Measurements from ENCODE around the gene FLACC1.
"Not testable (repeated sequence)": the region's sequence is repeated elsewhere in the genome, so short reads cannot be mapped to it uniquely, and the experiment has no call there.

FLACC1 gene, protein sequence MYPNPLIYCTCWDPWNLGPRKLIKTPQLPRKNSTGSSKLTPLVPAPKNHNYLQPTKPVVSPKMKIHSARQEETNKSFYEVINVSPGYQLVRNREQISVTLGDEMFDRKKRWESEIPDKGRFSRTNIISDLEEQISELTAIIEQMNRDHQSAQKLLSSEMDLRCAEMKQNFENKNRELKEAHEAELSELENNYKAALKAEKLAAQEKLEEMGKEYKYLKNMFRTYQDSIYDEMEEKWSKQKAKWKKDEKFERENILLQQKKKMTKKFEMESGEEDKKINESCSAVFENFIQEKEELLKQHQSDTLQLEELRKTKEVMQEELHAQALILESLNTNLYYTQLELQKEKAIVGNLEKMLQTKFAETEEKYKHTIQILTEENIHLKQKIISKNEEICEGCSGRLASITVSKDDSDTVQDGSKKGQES

DNA sequence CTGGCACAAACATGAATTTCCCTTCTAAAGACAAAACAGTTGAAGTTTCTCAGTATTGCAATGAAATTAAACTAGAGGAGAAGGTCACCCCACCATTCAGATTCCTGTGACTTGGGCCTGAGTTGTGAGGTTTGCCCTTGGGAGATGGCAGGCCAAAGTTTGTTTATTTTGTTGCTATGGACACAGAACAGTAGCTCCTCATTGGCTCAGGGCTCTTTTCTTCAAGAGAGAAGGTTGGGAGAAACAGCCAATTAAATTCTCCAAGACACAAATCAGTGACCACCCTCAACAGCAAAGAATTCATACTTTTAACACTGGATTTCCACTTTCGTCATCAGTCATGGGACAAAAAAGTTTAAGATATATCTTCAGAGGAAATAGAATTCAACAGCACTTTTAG is at the start of gene FLACC1:
TSS of gene FLACC1 (minus strand) at position 125 of the 400 bp plus-strand sequence. CDS start 5,941 bp downstream, outside the sequence.
- no peak for DNase-seq (ENCODE audit: extremely low read depth in 1 of 2, low read depth in 1 of 2)

DNA sequence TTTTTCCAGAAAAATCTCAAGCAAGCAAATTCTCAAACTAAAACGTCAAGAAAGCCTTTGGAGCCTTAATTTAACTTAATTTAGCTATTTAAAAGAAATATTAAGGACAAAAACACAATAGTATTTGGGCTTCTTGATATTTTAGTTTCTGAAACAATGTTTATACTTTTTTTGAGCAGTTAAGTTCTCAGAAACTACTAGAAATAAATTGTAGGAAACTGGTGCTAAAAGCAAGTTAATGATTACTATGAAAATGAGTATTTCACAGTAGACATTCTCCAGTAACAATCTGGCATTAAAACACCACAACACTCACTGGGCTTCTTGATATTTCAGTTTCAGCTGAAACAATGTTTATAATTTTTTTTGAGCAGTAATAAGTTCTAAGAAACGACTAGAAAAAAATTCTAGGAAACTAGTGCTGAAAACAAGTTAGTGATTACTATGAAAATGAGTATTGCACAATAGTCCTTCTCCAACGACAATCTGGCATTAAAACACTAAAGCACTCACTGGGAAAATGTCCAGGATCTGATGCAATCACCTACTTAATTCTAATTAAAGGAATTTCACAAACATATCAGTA is 49.0 kb upstream of the FLACC1 start:
- DNase-seq (ENCODE audit: extremely low read depth in 1 of 2, low read depth in 1 of 2) = no peak

DNA sequence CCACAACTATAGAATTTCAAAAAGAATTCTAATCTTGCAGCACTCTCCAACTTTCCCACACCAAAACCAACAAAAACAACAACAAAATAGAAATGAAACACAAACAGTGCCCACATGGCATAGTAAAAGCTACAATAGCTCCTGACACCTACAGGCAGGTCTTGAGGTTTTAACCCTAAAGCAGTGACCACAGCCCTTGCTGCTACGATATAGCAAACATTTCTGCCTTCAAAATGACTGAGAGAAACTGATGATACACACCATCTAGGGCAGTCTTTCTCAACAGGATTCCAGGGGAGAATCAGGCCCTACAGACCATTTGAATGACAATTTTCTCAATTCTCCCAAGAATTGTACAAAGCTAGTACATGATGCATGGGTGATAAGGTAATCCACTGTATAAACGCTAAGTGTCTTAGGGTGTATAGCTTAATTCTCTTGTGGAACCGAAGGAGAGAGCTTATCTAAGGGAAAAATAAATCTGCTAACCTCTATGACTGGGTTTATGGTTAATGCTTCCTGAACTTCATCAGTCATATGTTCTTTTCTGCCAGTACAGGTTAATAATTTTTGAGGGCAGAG is 47.6 kb upstream of the FLACC1 start:
- no peak for DNase-seq (ENCODE audit: extremely low read depth in 1 of 2, low read depth in 1 of 2)

DNA sequence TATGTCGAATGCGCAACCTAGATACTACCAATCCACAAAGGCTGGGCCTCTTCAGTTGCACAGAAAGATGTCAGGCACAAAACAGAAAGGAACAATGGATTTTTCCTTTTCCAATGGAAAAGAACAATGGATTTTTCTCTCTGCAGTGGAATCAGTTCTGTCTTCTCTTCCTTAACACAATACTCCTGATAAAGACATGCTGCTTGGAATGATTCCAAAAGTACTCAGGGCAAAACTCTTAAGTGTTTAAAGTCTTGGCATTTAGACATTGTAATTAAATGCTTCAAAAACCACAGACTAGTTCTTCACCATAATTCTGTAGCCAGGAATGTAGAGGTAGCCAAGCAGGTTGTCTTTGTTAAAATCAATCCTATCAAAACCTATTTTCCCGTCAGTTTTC is 46.7 kb upstream of the FLACC1 start:
- DNase-seq (ENCODE audit: extremely low read depth in 1 of 2, low read depth in 1 of 2) = no peak

DNA sequence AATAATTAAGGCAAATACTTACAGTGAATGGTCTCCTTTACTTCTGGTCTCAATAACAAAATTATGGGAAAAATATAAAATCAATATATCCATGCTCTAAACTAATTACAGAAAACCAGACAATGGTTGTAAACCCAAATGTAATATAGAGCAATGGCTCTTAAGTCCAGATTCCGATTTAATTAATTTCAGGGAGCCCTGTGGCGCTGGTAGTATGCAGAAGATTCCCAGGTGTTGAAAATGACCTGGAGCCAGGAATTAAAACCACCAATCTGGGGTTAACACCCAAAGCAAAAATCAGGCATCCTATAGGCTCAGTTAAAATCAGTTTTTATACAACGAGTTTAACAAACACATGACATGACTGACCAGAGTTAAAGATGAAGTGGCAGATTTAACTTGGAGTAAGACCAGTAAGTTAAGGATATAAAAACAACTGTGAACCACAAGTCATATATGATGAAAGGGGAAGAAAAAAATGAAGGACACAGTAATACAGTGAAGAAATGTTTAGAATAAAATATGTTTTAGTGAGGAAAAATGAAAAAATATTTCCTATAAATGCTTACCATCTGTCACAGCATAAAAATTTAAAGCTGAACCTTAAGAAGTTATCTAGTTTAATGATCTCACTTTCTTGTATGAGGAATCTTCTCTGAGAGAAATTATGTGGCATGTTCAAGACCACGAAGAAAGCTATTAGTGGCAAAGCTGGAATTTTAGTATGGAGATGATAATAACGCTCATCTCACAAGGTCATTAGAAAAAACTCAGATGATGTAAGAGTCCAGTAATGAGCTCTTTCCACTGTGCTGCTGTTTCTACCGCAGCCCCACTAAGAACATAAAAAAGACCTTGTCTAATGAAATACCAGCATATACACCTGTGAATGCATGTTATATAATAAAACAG is 45.8 kb upstream of the FLACC1 start:
- no peak for DNase-seq (ENCODE audit: extremely low read depth in 1 of 2, low read depth in 1 of 2)

DNA sequence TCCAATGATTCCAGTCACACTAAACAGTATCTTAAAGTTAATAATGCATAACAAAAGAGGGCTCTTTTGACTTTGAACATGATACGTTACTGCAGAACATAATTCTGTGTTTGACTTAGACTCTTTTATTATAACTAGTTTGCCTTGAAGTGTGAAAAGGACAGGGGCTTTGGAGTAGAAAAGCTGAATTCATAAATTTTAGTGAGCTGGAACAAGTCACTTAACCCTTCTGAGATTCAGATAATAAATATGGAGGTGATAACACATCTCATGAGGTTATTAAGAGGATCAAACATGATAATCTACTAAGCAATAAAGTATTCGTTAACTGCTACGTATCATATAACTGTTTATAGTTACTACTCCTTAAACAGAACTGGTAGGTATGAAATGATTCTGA is 44.7 kb upstream of the FLACC1 start:
- no peak for DNase-seq (ENCODE audit: extremely low read depth in 1 of 2, low read depth in 1 of 2)

DNA sequence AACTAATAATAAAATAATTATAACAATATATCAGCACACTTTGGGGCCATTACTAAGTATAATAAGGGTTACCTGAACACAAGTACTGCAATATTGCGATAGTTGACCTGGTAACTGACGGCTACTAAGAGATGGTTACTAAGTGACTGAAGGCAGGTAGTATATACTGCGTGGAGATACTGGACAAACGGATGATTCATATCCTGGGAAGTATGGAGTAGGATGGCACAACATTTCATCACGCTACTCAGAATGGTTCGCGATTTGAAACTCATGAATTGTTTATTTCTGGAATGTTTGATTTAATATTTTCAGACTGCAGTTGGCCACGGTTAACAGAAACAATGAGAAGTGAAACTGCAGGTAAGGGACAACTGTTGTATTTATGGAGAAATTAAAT is 39.5 kb upstream of the FLACC1 start:
- no peak for DNase-seq (ENCODE audit: extremely low read depth in 1 of 2, low read depth in 1 of 2)

DNA sequence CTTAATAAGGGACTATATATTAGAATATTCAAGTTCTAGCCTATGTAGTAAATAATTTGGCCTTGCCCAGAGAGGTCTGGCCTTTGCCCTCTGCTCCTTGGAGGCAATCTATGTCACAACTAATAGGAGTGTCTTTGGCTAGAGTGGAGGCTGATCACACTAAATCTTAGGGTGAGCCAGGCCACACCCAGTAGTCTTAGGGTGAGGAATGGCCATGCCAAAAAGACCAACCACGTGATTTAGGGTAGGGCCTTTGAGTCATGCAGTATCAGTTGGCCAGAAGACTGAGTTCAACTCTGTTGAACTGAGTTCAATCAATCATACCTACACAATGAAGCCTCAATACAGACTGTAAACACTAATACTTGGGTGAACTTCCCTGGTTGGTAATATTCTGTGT is 26.0 kb upstream of the FLACC1 start:
- DNase-seq (ENCODE audit: extremely low read depth in 1 of 2, low read depth in 1 of 2) = no peak

DNA sequence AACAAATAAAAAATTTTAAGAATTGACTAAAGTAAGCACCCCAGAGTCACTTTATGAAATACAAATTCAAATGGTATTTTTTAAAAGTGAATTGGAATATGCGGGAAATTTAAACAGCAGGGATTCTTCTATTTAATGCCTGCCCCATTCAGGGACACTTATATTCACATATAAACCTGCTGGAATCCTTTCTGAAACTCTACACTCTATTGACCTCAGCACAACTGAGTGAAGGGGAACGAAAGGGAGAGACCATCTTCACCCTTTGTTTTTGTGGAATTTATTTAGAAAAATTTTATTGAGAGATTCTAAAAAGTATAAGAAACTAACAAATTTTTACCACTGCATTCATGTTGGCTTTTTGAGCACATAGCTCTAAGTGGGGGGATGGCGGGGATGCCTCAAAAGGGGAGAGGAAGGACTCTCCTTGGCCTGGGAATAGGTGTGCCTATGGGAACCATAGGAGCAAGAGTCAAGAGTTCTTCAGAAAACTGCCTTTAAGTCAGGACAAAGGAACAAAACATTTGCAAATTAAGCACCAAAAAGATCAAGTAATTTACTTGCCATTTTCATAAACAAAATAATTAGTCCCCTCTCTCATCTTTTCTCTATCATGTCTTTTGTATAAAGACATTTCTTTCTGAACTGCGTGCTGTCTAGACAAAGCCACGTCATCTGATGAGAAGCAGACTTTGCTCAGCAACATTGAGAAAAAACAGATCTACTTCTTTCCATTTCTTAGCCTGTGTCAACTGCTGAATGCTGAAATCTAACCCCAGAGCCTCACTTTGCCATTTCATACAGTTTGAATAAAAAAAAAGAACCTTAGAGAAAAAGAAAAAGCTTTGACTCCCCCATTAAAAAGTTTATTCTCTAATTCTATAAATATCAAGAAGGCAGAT is 21.6 kb upstream of the FLACC1 start:
- DNase-seq (ENCODE audit: extremely low read depth in 1 of 2, low read depth in 1 of 2) = no peak

DNA sequence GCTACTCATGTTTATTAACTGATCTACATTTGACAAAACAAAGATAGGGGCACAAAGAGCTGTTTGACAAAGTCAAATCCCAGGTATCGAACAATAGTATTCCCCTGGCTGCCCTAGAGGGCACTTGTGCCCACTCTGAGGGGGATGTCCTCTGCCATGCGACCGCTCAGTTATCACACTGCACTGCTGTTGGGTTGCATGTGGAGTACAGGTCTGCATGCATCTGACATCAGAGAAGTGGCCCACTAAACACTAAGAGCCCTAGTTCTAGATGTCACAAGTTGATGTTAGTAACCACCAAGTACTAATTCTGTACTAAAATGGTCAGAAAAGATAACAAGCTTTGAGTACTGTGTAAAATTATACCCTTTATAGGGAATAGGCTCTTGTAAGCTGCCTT is 20.1 kb upstream of the FLACC1 start:
- no peak for DNase-seq (ENCODE audit: extremely low read depth in 1 of 2, low read depth in 1 of 2)

DNA sequence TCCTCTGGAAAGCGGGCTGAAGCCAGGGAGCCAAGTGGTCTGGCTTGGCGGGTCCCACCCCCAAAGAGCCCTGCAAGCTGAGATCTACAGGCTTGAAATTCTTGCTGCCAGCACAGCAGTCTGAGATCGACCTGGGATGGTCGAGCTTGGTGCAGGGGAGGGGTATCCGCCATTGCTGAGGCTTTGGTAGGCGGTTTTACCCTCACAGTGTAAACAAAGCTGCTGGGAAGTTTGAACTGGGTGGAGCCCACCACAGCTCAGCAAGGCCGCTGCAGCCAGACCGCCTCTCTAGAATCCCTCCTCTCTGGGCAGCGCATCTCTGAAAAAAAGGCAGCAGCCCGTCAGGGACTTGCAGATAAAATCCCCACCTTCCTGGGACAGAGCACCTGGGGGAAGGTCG is 12.6 kb upstream of the FLACC1 start:
- no peak for DNase-seq (ENCODE audit: extremely low read depth in 1 of 2, low read depth in 1 of 2)

DNA sequence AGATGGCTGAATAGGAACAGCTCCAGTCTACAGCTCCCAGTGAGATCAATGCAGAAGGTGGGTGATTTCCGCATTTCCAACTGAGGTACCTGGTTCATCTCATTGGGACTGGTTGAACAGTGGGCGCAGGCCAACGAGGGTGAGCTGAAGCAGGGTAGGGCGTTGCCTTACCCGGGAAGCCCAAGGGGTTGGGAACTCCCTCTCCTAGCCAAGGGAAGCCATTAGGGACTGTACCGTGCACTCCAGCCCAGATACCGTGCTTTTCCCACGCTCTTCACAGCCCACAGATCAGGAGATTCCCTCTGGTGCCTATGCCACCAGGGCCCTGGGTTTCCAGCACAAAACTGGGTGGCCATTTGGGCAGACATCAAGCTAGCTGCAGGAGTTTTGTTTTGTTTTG is 12.2 kb upstream of the FLACC1 start:
- DNase-seq (ENCODE audit: extremely low read depth in 1 of 2, low read depth in 1 of 2) = not testable (repeated sequence)

DNA sequence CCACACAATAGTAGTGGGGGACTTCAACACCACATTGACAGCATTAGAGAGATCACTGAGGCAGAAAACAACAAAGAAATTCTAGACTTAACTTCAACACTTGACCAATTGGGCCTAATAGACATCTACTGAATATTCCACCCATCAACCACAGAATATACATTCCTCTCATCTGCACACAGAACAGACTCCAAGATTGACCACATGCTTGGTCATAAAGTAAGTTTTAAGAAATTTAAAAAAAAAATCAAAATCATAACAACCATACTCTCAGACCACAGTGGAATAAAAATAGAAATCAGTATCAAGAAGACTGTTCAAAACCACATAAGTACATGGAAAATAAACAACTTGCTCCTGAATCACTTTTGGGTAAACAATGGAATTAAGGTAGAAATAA is 9.0 kb upstream of the FLACC1 start:
- no peak for DNase-seq (ENCODE audit: extremely low read depth in 1 of 2, low read depth in 1 of 2)

DNA sequence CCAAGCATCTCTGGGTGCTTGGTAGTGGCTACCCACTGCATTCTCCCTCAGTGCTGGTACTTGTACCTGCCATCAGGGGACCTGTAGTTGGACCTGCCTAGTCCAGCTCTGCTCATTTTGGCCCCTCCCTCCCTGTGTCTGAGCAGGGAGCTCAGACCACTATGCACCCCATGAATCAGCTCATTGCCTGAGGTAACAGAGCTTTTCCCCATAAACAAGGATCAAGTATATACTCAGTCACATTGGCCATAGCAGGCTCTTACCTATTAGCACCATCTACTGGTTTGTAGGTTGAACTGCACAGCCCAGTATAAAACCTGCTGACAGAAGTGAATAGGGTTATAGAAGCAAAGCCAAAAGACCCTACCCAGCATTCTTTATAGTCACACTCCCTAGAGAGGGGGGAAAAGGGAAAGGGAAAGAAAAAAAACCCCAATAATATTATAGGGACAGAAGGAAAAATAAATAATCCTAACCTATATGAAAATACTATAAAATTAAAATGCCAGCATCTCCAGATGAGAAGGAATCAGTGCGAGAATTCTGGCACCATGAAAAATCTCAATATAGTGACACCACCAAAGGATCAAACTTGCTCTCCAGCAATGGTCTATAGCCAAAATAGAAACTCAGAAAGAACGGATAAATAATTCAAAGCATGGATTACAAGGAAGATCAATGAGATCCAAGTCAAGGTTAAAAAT is 6.9 kb upstream of the FLACC1 start:
- DNase-seq (ENCODE audit: extremely low read depth in 1 of 2, low read depth in 1 of 2) = peak in 1 of 2 donors; percentile 3

DNA sequence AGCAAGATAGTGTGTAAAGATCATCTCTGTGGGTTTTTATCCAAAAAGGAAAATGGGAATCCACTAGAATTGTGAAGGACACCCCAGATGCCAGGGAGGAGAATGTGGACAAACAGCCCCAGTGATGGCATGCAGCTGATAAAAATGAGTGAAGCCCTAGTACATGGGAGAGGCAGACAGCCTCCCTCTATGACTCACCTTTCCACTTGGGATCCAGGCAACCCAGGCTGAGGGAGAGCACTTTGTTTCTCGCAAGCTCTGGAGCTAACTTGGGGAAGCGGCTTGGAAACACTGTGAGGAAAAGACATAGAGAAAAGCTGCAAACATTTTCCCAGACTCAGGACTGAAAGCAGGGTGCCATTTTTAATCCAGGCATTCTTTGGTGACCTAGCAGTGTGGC is 5.3 kb upstream of the FLACC1 start:
- DNase-seq (ENCODE audit: extremely low read depth in 1 of 2, low read depth in 1 of 2) = no peak

DNA sequence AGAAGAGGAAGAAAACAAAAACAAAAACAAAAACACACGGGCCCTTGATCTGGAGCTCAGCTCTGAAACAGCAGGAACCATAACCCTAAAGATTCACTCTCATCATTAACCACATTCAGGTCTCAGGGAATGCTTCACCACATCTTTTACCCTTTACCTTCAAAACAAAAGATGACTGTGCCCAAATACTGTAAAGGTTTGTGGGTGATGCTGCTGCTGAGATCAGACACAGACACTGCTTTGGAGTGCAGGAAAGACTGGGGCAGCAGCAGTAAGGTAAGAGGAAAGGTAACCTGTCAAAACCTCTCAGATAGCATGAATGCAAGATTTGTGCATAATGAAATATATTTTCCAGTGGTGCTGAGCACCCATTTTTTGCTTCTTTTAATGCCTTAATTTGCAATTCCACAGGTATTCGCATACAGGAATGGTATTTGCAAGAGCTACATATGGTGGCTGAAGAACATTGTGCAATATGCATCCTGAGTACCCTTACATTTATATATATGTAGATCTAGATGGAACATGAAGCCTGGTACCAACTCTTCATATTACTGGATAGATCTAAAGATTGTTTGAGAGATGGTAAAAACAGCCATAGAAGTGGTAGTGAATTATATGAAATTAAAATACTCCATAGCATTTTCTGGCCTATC is 4.1 kb upstream of the FLACC1 start:
- no peak for DNase-seq (ENCODE audit: extremely low read depth in 1 of 2, low read depth in 1 of 2)

DNA sequence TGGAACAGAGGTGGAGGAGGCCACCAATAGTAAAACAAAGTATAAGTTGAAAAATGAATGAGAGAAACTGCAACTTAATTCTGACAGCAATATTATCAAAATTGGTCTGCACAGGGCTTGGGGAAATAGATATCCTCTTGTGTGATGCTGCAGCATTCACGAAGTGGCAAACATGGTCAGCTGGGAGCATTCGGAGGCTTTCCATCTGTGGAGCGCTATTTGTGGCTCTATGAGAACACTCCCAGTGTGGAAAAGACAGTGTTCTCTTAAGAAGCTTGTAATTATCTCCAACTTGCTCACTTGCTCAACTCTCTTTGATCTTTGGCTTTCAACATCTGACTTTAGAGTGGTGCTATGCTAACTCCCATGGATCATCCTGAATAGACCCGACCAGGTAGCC is 3.1 kb upstream of the FLACC1 start:
- no peak for DNase-seq (ENCODE audit: extremely low read depth in 1 of 2, low read depth in 1 of 2)

DNA sequence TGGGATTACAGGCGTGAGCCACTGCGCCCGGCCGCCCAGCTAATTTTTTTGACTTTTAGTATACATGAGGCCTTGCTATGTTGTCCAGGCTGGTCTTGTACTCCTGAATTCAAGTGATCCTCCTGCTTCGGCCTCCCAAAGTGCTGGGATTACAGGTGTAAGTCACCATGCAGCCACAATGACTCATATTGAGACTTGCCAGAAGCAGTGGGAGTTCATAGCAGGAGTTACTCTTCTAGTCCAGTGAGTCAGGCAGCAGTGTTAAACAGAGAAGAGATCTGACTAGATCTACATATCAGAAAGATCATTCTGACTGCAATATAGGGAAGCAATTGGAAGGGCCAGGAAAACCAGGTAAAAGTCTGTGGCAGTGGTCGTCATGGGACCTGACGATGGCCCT is 1.5 kb upstream of the FLACC1 start:
- no peak for DNase-seq (ENCODE audit: extremely low read depth in 1 of 2, low read depth in 1 of 2)

DNA sequence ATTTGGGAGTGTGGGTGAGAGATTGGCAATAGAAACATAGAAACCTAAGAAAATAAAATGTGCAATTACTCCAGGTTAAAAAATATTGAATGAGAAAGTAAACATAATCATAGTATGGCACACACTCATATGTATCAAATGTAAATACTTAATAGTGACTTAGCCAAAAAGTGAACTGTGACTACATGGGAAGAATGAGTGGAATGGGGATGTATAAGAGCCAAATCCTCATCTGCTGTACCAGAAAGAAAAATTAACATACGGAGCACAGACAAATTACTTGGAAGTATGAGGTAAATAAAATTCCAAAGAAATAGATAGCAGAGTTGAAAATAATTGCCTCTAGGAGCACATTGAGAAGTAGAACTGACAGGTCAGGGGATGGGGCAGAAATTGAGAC is 4.0 kb downstream of the FLACC1 start:
- no peak for DNase-seq (ENCODE audit: extremely low read depth in 1 of 2, low read depth in 1 of 2)
